ENCODE measurements around the gene PDCL2.

GRCh38 chr4:55530691-55531090 lies 61.4 kb downstream of the PDCL2 start:
- TF ChIP-seq CTCF (IDR thresholded peaks at IDR 0.05; ENCODE audit: low read length), result no peak
- no peak for TF ChIP-seq EZH2 (optimal IDR thresholded peaks at IDR 0.05; ENCODE audit: low read depth, low read length)
- TF ChIP-seq EZH2phosphoT487 (IDR thresholded peaks at IDR 0.05; ENCODE audit: low read length), result no peak
